Stimulated activated CD4-positive, alpha-beta T cell treated with anti-CD3 and anti-CD28 coated beads, Interleukin-12 subunit alpha, Interleukin-12 subunit beta, amount 100 ng/mL, for 24 hours (primary cell): Measurements from ENCODE around the gene SBSN.

Source experiments
- DNase-seq, 2 experiments: peaks; one replicate each; pipeline ENCODE4 v3.0.0-alpha.2; 2020; ENCODE audit warnings: low read depth in 2 of 2

Gene SBSN

GRCh38 chr19:35555301-35556005 lies 27.3 kb upstream of the SBSN start:
- DNase-seq: no peak

GRCh38 chr19:35554076-35554475 lies 26.0 kb upstream of the SBSN start:
- no peak for DNase-seq

- DNase-seq: no peak
Measured at GRCh38 chr19:35553385-35554000, 25.4 kb upstream of the SBSN start.

- no peak for DNase-seq
Measured at GRCh38 chr19:35552534-35553384, 24.6 kb upstream of the SBSN start.

GRCh38 chr19:35551091-35551810 lies 23.1 kb upstream of the SBSN start:
- DNase-seq: no peak

- no peak for DNase-seq
Measured at GRCh38 chr19:35549879-35550523, 21.9 kb upstream of the SBSN start.

GRCh38 chr19:35549174-35549788 lies 21.2 kb upstream of the SBSN start:
- peak in 1 of 2 experiments; percentile 41 for DNase-seq

- DNase-seq: no peak
Measured at GRCh38 chr19:35546532-35546931, 18.4 kb upstream of the SBSN start.

- peak; percentile 52 to 75 for DNase-seq
Measured at GRCh38 chr19:35545855-35546381, 17.8 kb upstream of the SBSN start.

GRCh38 chr19:35545001-35545854 lies 17.1 kb upstream of the SBSN start, which contains the start of gene TMEM147:
Gene TMEM147 (plus strand): TSS chr19:35545626. CDS start chr19:35545740, 114 bp downstream.
- DNase-seq: peak; percentile 74 to 81

GRCh38 chr19:35544110-35544802 lies 16.1 kb upstream of the SBSN start:
- no peak for DNase-seq

- no peak for DNase-seq
Measured at GRCh38 chr19:35543280-35544109, 15.4 kb upstream of the SBSN start.

- no peak for DNase-seq
Measured at GRCh38 chr19:35542209-35542608, 14.1 kb upstream of the SBSN start.

GRCh38 chr19:35540356-35540927 lies 12.3 kb upstream of the SBSN start:
- no peak for DNase-seq

GRCh38 chr19:35539850-35540249 lies 11.7 kb upstream of the SBSN start:
- DNase-seq: no peak

- no peak for DNase-seq
Measured at GRCh38 chr19:35539314-35539713, 11.2 kb upstream of the SBSN start.

GRCh38 chr19:35534803-35535480 lies 6.8 kb upstream of the SBSN start:
- no peak for DNase-seq
